ENCODE measurements around the gene TMEFF2. TPM values are rescaled to one million over a fixed set of nuclear protein-coding genes. Genes with fewer than 3 reads are reported as not detected.

The TMEFF2 gene
- total and polyA plus RNA-seq, 10 donors, result not detected

DNA sequence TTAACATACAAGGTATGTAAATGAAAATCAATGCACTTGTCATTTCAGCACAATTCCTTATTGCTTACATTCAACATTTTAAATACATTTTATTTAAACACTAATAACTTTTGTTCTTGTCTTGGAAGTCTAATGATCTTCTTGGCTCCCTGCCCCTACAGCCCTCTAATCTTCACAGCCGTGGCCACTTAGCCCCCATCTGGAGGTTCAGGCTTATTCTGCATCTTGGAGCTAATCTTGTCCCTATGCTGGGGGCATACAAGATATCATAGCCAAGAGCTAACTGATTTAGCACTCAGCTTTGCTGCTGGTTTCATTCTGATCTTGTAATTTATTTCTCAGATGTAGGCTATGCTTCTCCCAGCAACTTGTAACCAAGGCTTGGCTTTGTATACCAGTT, 140.8 kb downstream of the TMEFF2 start:
- intact Hi-C loops (cut with DNase I; ENCODE audit: low total_unique reads), result no loop called here

GRCh38 chr2:192051533-192051932, 143.2 kb downstream of the TMEFF2 start:
- DNase-seq, result no peak
- Histone ChIP-seq H3K9me3 (no peaks in the 10 kb centered on the region), H3K27me3 (replicated peaks in 1 of 7) (no peaks in the 10 kb centered on the region), H3K4me1 (no peaks in the 10 kb centered on the region), H3K36me3 (no peaks in the 10 kb centered on the region), H3K4me3 (no peak overlapping the region), H3K27ac (no peak overlapping the region)
- TF ChIP-seq POLR2AphosphoS5 (IDR thresholded peaks at IDR 0.05) (no peak), POLR2A (IDR thresholded peaks at IDR 0.05) (no peak)
- TF ChIP-seq, protein P1, sequence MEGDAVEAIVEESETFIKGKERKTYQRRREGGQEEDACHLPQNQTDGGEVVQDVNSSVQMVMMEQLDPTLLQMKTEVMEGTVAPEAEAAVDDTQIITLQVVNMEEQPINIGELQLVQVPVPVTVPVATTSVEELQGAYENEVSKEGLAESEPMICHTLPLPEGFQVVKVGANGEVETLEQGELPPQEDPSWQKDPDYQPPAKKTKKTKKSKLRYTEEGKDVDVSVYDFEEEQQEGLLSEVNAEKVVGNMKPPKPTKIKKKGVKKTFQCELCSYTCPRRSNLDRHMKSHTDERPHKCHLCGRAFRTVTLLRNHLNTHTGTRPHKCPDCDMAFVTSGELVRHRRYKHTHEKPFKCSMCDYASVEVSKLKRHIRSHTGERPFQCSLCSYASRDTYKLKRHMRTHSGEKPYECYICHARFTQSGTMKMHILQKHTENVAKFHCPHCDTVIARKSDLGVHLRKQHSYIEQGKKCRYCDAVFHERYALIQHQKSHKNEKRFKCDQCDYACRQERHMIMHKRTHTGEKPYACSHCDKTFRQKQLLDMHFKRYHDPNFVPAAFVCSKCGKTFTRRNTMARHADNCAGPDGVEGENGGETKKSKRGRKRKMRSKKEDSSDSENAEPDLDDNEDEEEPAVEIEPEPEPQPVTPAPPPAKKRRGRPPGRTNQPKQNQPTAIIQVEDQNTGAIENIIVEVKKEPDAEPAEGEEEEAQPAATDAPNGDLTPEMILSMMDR (IDR thresholded peaks at IDR 0.05 in 8 of 11, conservative IDR thresholded peaks at IDR 0.05 in 3 of 11), result no peak
- intact Hi-C loops (cut with DNase I; ENCODE audit: low total_unique reads), result no loop called here

More for the DNA sequence above, 140.8 kb downstream of the TMEFF2 start:
- Histone ChIP-seq H3K9me3 (no peaks in the 10 kb centered on the region), H3K4me1 (no peaks in the 10 kb centered on the region), H3K4me3 (no peak overlapping the region), H3K27me3 (replicated peaks in 1 of 7) (no peaks in the 10 kb centered on the region), H3K36me3 (no peaks in the 10 kb centered on the region), H3K27ac (no peak overlapping the region)
- TF ChIP-seq POLR2AphosphoS5 (IDR thresholded peaks at IDR 0.05) (no peak), POLR2A (IDR thresholded peaks at IDR 0.05) (no peak)
- TF ChIP-seq, protein P1 (IDR thresholded peaks at IDR 0.05 in 8 of 11, conservative IDR thresholded peaks at IDR 0.05 in 3 of 11), result no peak
- DNase-seq, result no peak
- WGBS, 5 donors, result 75 to 91% (median 86%) methylated on average over 1 of the region's 1 CpG

- H3K4me3 ChIP-seq, result no peak overlapping the region
- H3K27ac ChIP-seq, result no peak overlapping the region
- intact Hi-C loops (cut with DNase I; ENCODE audit: low total_unique reads), result no loop called here
- TF ChIP-seq, protein P1 (IDR thresholded peaks at IDR 0.05 in 8 of 11, conservative IDR thresholded peaks at IDR 0.05 in 3 of 11), result no peak
- TF ChIP-seq POLR2A (IDR thresholded peaks at IDR 0.05) (no peak), POLR2AphosphoS5 (IDR thresholded peaks at IDR 0.05) (no peak)
- WGBS, 5 donors, result 79 to 97% (median 81%) methylated on average over 4 of the region's 4 CpGs
- no peaks in the 10 kb centered on the region for H3K9me3 ChIP-seq
- no peaks in the 10 kb centered on the region for H3K36me3 ChIP-seq
- H3K4me1 ChIP-seq, result no peaks in the 10 kb centered on the region
- DNase-seq, result no peak
- H3K27me3 ChIP-seq (replicated peaks in 1 of 7), result no peaks in the 10 kb centered on the region
These were observed 145.4 kb downstream of the TMEFF2 start for GRCh38 chr2:192049362-192049761.

DNA sequence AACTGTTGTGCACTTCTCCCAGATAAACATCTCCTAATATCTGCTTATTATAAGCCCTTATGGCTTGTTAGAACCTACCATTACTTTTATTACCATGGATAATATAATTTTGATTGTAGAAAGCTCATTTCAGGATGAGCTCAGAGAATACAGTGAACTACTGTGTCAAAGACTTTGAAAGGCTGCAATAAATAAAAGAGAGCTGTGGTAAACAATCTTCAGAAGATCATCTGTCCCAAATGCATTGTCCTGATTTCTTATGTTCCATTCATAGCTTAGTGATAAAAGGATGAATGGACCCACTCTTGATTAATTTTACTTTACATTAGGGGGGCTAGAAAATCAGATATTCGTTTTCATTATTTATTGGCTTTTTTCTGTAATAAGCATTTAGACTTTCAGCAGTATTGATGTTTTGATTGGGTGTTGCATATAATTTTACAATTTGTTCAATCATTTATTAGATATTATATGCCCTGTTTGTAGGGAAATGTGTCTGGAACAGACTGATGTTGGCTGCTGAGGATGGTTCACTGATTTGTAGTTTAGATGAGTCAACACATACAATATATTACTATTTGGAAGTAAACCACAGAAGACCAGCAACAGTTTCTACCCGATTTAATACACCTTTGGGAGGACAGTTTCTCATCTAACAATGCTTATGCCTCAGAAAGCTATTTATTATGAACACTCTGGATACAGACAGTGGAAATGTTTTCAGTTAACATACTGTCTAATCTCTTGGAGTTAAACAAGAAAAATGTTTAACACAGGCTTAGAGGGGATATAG, 147.2 kb downstream of the TMEFF2 start:
- TF ChIP-seq, protein P1 (IDR thresholded peaks at IDR 0.05 in 8 of 11, conservative IDR thresholded peaks at IDR 0.05 in 3 of 11), result no peak
- TF ChIP-seq POLR2AphosphoS5 (IDR thresholded peaks at IDR 0.05), result no peak
- TF ChIP-seq POLR2A (IDR thresholded peaks at IDR 0.05), result no peak
- 69 to 86% (median 80%) methylated on average over 2 of the region's 2 CpGs for WGBS, 5 donors
- H3K4me3 ChIP-seq, result no peak overlapping the region
- H3K27ac ChIP-seq, result no peak overlapping the region
- no peaks in the 10 kb centered on the region for H3K9me3 ChIP-seq
- DNase-seq, result no peak
- no peaks in the 10 kb centered on the region for H3K4me1 ChIP-seq
- no peaks in the 10 kb centered on the region for H3K36me3 ChIP-seq
- H3K27me3 ChIP-seq (replicated peaks in 1 of 7), result no peaks in the 10 kb centered on the region
- intact Hi-C loops (cut with DNase I; ENCODE audit: low total_unique reads), result no loop called here

Measured in spleen (tissue), 11 donors.